ENCODE results near the gene CTTNBP2.

The CTTNBP2 gene

GRCh38 chr7:117683430-117684175, 189.6 kb downstream of the CTTNBP2 start:
- no peak for DNase-seq

DNA sequence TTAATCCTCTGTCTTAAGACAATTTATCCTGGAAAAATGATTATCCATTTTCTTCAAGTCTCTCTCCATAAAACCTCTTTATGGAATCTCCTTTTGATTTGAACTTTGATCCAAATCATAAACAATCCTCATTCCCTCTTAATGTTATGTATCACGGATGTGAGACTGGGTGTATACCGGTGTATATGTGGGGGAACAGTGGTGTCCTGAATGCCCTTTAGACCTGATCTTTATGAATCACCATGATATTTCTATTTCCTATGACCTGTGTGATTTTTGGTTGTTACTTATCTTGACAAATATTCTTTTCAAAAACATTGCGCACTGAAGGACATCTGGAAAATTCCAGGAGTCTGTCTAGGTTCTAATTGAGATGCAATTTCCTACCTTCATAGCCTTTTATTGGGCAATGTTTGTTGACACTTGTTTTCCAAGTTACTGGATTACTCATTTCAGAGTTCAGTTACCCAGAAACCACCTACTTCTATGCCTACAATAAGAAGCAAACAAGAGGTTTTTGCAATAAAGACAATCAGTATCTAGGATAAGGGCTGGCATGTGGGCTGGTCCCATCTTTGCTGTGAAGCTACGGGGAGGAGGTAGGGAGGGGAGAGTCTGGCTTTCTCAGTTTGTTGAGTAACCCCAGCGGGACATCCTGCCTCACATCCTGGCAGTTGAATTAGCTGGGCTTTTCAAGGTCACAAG, 190.4 kb downstream of the CTTNBP2 start:
- no peak for DNase-seq

- no peak for DNase-seq
These were observed 194.1 kb downstream of the CTTNBP2 start for GRCh38 chr7:117679120-117679519.

- DNase-seq: no peak
These were observed 197.5 kb downstream of the CTTNBP2 start for GRCh38 chr7:117675497-117676435.

- no peak for DNase-seq
These were observed 198.6 kb downstream of the CTTNBP2 start for GRCh38 chr7:117674617-117675016.

GRCh38 chr7:117673839-117674238, 199.4 kb downstream of the CTTNBP2 start:
- no peak for DNase-seq

DNA sequence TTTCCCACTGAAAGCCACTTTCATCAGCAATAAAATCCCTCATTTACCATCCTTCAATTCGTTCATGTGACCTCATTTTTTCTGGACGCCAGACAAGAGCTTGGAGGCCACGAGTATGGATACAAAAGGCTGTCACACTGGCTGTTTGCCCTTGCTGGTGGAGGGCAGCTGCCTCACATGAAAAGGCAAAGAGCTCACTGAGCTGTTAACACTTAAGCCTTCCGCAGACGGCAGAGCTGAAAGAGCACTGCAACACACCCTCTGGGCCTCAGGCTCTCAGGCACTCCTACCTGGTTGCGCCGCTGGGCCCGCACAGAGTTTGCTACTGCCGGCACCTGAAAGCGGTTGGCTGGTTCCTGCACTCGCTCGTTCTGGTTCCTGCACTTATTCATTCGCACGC, 199.9 kb downstream of the CTTNBP2 start:
- no peak for DNase-seq

DNA sequence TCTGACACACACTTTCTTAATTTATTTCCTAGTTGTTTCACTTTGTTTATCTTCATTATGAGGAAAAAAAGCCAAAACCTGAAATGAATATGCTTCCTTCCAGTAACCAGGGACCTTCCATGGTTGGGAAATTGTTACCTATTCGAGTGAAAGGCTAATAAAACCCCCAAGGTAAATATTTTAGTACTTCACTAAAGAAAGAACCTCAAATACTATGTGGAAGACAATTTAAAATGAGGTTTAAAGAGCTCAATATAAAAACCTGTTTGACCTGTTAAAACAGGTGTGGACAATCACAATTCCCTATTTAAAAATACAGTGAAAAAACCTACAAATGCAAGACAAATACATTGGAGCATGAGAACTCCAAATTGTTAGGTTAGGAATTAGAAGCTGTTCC, 200.8 kb downstream of the CTTNBP2 start:
- DNase-seq: no peak

DNA sequence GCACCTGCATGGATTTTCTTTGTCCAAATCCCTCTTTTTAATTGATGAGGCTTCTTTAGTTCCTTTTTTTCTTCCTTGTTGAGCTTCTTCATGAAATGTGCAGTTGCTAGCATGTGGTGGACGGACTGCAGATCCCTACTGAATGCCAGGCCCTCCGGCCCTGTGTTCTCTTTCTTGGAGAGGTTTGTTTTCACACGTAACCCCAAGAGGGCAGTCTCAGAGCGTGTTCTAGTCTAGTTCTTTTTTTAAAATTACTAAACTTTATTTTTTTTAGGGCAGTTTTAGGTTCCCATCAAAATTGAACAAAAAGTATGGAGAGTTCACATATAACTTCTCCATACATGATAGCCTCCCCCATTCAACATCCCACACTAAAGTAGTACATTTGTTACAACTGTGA, 203.4 kb downstream of the CTTNBP2 start:
- no peak for DNase-seq

DNA sequence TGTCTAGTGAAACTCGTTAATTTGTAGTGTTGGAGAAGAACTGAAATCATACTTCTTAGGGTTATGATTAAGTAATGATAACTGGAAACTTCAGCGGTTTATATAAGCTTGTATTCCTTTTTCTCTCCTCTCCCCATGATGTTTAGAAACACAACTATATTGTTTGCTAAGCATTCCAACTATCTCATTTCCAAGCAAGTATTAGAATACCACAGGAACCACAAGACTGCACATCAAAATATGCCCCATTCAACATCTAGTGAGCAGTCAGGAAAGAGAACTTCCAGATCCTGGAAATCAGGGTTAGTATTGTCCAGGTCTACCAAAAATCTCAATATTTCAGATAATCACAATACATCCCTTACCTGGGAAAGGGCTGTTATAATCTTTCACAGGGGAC, 205.8 kb downstream of the CTTNBP2 start:
- DNase-seq: no peak

- no peak for DNase-seq
These were observed 206.6 kb downstream of the CTTNBP2 start for GRCh38 chr7:117666689-117667088.

- no peak for DNase-seq
These were observed 207.2 kb downstream of the CTTNBP2 start for GRCh38 chr7:117666031-117666430.

- no peak for DNase-seq
These were observed 207.9 kb downstream of the CTTNBP2 start for GRCh38 chr7:117665368-117665767.

DNA sequence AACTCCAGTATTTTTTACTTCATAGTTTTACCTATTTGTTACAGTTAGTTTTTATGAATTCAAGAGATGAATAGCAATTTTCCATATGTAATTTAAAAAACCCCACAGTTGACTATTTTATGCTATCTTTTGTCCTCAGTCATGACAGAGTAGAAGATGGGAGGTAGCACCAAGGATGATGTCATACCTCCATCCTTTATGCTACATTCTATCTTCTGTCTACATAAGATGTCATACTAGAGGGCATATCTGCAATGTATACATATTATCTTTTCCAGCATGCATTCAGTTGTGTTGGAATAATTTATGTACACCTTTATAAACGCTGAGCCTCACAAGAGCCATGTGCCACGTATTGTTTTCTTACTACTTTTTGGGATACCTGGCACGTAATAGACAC, 209.2 kb downstream of the CTTNBP2 start:
- no peak for DNase-seq

- DNase-seq: no peak
These were observed 211.9 kb downstream of the CTTNBP2 start for GRCh38 chr7:117661328-117661727.
